VCaP (cell line): ENCODE measurements around the gene HDDC3.
"Not testable (repeated sequence)": the region's sequence is repeated elsewhere in the genome, so short reads cannot be mapped to it uniquely, and the experiment has no call there.

Experiments used
- H3K27ac ChIP-seq: fragments of 450-650 bp; 2 replicates; pipeline ENCODE4 v1.5.1; 2017
- CTCF ChIP-seq: fragments of 450-650 bp; conservative IDR thresholded peaks from 2 replicates; pipeline ENCODE4 v1.5.1; 2017; ENCODE audit warnings: mild to moderate bottlenecking, moderate library complexity

The HDDC3 gene

GRCh38 chr15:90934256-90934948 lies 2.1 kb upstream of the HDDC3 start:
- peak overlapping the region; percentile 94 for H3K27ac ChIP-seq
- peak; percentile 99 for TF ChIP-seq CTCF

GRCh38 chr15:90933301-90933700 lies 952 bp upstream of the HDDC3 start:
- no peak for TF ChIP-seq CTCF
- H3K27ac ChIP-seq = peak overlapping the region; percentile 94

GRCh38 chr15:90932660-90932991 lies 277 bp upstream of the HDDC3 start:
- TF ChIP-seq CTCF = no peak; the same call in 1 of the 2 replicates
- peak overlapping the region; percentile 94 for H3K27ac ChIP-seq

GRCh38 chr15:90931575-90931827 lies 848 bp downstream of the HDDC3 start:
- TF ChIP-seq CTCF = no peak
- H3K27ac ChIP-seq = peak overlapping the region; percentile 94

- peak overlapping the region; percentile 94 for H3K27ac ChIP-seq
- no peak for TF ChIP-seq CTCF
These were observed 1.3 kb downstream of the HDDC3 start for GRCh38 chr15:90930861-90931574.

- no peak for TF ChIP-seq CTCF
- H3K27ac ChIP-seq = peak overlapping the region; percentile 94
These were observed 2.9 kb downstream of the HDDC3 start for GRCh38 chr15:90929246-90930019.

GRCh38 chr15:90928106-90928505 lies 4.2 kb downstream of the HDDC3 start:
- H3K27ac ChIP-seq = not testable (repeated sequence)

GRCh38 chr15:90926766-90927165 lies 5.6 kb downstream of the HDDC3 start:
- H3K27ac ChIP-seq = not testable (repeated sequence)
